ENCODE results near the gene TMEM100. TPM values are rescaled to one million over a fixed set of nuclear protein-coding genes. Genes with fewer than 3 reads are reported as not detected.

TMEM100 gene
- total RNA-seq, 4 donors from 2014 or later = 1.6 to 6.5 (median 2.6) TPM

- no peak overlapping the region for H3K4me3 ChIP-seq (ENCODE audit: low read depth, poor library complexity, severe bottlenecking)
- TF ChIP-seq POLR2A (IDR thresholded peaks at IDR 0.05) (no peak), CTCF (IDR thresholded peaks at IDR 0.05) (no peak)
- 62 to 67% methylated on average over 4 of the region's 4 CpGs for WGBS, 2 donors
- no peak for DNase-seq (ENCODE audit: low spot score in 2 of 2)
- intact Hi-C loops (cut with DNase I; ENCODE audit: low total_unique reads) = no loop called here
Measured at GRCh38 chr17:55683550-55684315, 38.9 kb downstream of the TMEM100 start.

GRCh38 chr17:55681342-55681700 lies 41.3 kb downstream of the TMEM100 start:
- WGBS, 2 donors = 90 to 92% methylated on average over 1 of the region's 1 CpG
- TF ChIP-seq POLR2A (IDR thresholded peaks at IDR 0.05) (no peak), CTCF (IDR thresholded peaks at IDR 0.05) (no peak)
- no peak overlapping the region for H3K4me3 ChIP-seq (ENCODE audit: low read depth, poor library complexity, severe bottlenecking)
- intact Hi-C loops (cut with DNase I; ENCODE audit: low total_unique reads) = no loop called here
- DNase-seq (ENCODE audit: low spot score in 2 of 2) = no peak

DNA sequence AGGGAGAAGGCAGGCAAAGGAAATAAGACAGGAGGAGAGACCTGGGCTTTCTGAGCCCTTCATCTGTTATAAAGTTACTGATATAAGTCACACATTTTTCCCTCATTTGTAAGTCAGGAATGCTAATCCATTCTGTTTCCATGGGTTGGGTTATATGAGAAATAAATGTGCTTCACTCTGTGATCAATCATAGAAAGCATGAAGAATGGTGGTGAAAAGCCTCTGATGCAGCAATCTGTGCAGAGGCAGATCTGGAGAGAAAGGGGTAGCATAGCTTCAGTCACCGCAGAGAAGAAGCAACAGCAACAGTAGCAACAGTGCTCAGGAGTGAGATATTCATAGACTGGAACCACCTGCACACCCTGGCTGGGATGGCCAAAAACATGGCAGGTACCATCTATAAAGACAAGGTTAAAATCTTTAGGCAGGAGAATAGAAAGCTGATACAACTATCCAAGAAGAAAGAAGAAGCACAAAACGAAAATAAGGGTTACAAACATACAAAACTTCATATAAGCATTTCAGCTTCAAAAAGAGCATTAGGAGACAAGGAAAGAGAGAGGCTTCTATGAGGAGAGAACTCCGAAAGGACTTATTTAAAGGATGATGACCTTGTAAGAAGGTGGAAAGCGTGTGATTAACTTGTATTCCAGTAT lies 41.9 kb downstream of the TMEM100 start:
- intact Hi-C loops (cut with DNase I; ENCODE audit: low total_unique reads) = no loop called here
- DNase-seq (ENCODE audit: low spot score in 2 of 2) = no peak
- TF ChIP-seq CTCF (IDR thresholded peaks at IDR 0.05) = no peak
- TF ChIP-seq POLR2A (IDR thresholded peaks at IDR 0.05) = no peak
- H3K4me3 ChIP-seq (ENCODE audit: low read depth, poor library complexity, severe bottlenecking) = no peak overlapping the region
- WGBS, 2 donors = 89 to 93% methylated on average over 4 of the region's 4 CpGs

GRCh38 chr17:55677446-55677845 lies 45.2 kb downstream of the TMEM100 start:
- no peak for DNase-seq (ENCODE audit: low spot score in 2 of 2)
- intact Hi-C loops (cut with DNase I; ENCODE audit: low total_unique reads) = no loop called here
- WGBS, 2 donors = 43 to 54% methylated on average over 1 of the region's 1 CpG

DNA sequence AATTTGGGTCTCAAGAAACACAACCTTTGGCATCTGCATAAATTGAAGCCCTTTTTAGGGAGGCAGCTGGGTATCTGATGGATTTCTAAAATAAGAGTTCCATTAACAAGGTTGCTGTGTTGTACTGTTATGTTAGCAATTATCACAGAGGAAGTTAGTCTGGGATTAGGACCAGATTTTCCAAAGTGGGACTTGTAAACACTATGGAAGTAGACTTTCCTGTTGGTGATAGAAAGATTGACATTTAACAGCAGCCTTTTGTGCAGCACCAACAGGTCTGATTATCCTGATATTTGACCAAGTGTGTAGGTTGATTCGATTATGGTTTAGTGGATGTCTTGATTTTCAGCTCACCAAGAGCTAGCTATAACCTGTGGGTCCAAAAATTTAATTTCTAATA lies 46.4 kb downstream of the TMEM100 start:
- H3K4me3 ChIP-seq (ENCODE audit: low read depth, poor library complexity, severe bottlenecking) = no peak overlapping the region
- no peak for DNase-seq (ENCODE audit: low spot score in 2 of 2)
- intact Hi-C loops (cut with DNase I; ENCODE audit: low total_unique reads) = no loop called here
- WGBS, 2 donors = 75 to 82% methylated on average over 1 of the region's 1 CpG
- TF ChIP-seq POLR2A (IDR thresholded peaks at IDR 0.05) (no peak), CTCF (IDR thresholded peaks at IDR 0.05) (no peak)

More at GRCh38 chr17:55677446-55677845, 45.2 kb downstream of the TMEM100 start:
- H3K4me3 ChIP-seq (ENCODE audit: low read depth, poor library complexity, severe bottlenecking) = no peak overlapping the region
- TF ChIP-seq CTCF (IDR thresholded peaks at IDR 0.05) (no peak), POLR2A (IDR thresholded peaks at IDR 0.05) (no peak)

Measured in lower leg skin (tissue), 4 donors.